Panc1 (cell line): Measurements from ENCODE around the gene WDR70. TPM values are rescaled to one million over a fixed set of nuclear protein-coding genes. Genes with fewer than 3 reads are reported as not detected.
A peak's percentile ranks its signal among the peaks of the same experiment; 100 is the strongest.

Experiments used
- ATAC-seq: fragments of 200-7000 bp; cut with Tn5 transposase; 2 replicates; pipeline ENCODE4 v1.9.1; 2020; ENCODE audit warnings: mild to moderate bottlenecking, moderate library complexity
- BruUV-seq: library from RNA; stranded (reverse); fragments of 400-500 nt; replicated peaks from 2 replicates; lab custom pipeline; 2021; lab: Mats Ljungman, UMichigan
- CTCF ChIA-PET: fragments of 300-600 bp; sonication (Branson Sonifier 250); formaldehyde crosslinking; loops from one replicate; lab custom pipeline; 2022; ENCODE audit warnings: antibody characterized with exemption; lab: Charles Lee
- POLR2A ChIA-PET: fragments of 300-600 bp; sonication (Branson Sonifier 250); formaldehyde crosslinking; loops from one replicate; lab custom pipeline; 2022; ENCODE audit warnings: antibody characterized with exemption; lab: Charles Lee
- DNase-seq: peaks from one replicate; pipeline ENCODE4 v3.0.0-alpha.2; 2010; ENCODE audit warnings: low read depth, low spot score
- H3K27ac ChIP-seq: 2 replicates; pipeline ENCODE4 v1.5.1; 2011; ENCODE audit warnings: mild to moderate bottlenecking, low read length, inconsistent platforms
- H3K27me3 ChIP-seq: fragments of 200-500 bp; sonication (Bioruptor generic); 2 replicates; pipeline ENCODE4 v1.6.0; 2014; ENCODE audit warnings: low read length, inconsistent platforms; ENCODE audit not compliant: control insufficient read depth, insufficient read depth
- H3K36me3 ChIP-seq: fragments of 200-500 bp; sonication (Bioruptor generic); 2 replicates; pipeline ENCODE4 v1.5.1; 2014; ENCODE audit warnings: inconsistent platforms, mild to moderate bottlenecking, low read length, moderate library complexity; ENCODE audit not compliant: control insufficient read depth, insufficient read depth
- H3K4me1 ChIP-seq: 2 replicates; pipeline ENCODE4 v1.5.1; 2011; ENCODE audit warnings: inconsistent platforms, mild to moderate bottlenecking, low read length, moderate library complexity; ENCODE audit not compliant: control insufficient read depth, insufficient read depth
- H3K4me3 ChIP-seq, 2 experiments: 2 replicates each; pipeline ENCODE4 v1.5.1; 2011 to 2012; ENCODE audit warnings: low read depth in 2 of 2, low read length in 2 of 2, mild to moderate bottlenecking in 2 of 2, inconsistent platforms in 1 of 2, moderate library complexity in 1 of 2
- H3K9me3 ChIP-seq: fragments of 200-500 bp; sonication (Bioruptor generic); 2 replicates; pipeline ENCODE4 v1.5.1; 2014; ENCODE audit warnings: low read depth, mild to moderate bottlenecking, inconsistent platforms, low read length, moderate library complexity; ENCODE audit not compliant: control insufficient read depth, insufficient read depth
- POLR2AphosphoS5 ChIP-seq: IDR thresholded peaks from 2 replicates; pipeline ENCODE4 v1.6.1; 2012; ENCODE audit warnings: mild to moderate bottlenecking, low read depth, low read length, moderate library complexity
- SIN3A ChIP-seq: IDR thresholded peaks from 2 replicates; pipeline ENCODE4 v1.6.1; 2012; ENCODE audit warnings: low read depth, mild to moderate bottlenecking, low read length, moderate library complexity, borderline replicate concordance; ENCODE audit not compliant: insufficient read depth
- TCF7L2 ChIP-seq: IDR thresholded peaks from 2 replicates; pipeline ENCODE4 v1.6.1; 2011; ENCODE audit warnings: mild to moderate bottlenecking, low read depth, low read length, inconsistent platforms
- in situ Hi-C: cut with HindIII; loops from 2 replicates; pipeline ENCODE4 v1.10.0; 2016; ENCODE audit warnings: low sequenced_read_pairs, low pct_unique_long_range_greater_than_20kb
- intact Hi-C: fragments of 100-400 bp; cut with micrococcal nuclease; formaldehyde crosslinking; loops from one replicate; pipeline ENCODE4 v1.10.0; 2022; ENCODE audit not compliant: unreplicated experiment
- total RNA-seq: library from RNA; stranded (reverse); gene quantifications from one replicate; pipeline ENCODE4 v1.2.1, GENCODE V29; 2021; ENCODE audit not compliant: unreplicated experiment
- TF ChIP-seq, protein P1 (sequence below): fragments of 450-650 bp; IDR thresholded peaks from 2 replicates; pipeline ENCODE4 v1.5.1; 2017; ENCODE audit warnings: mild to moderate bottlenecking
- TF ChIP-seq, protein P2 (sequence below), 2 experiments: IDR thresholded peaks; 2 replicates each; pipeline ENCODE4 v1.6.1; 2011 to 2012; ENCODE audit warnings: low read depth in 2 of 2, control low read depth in 1 of 2, low read length in 1 of 2, mild to moderate bottlenecking in 1 of 2, moderate library complexity in 1 of 2; ENCODE audit not compliant: insufficient read depth in 1 of 2

Gene WDR70
- total RNA-seq, 1 experiment from 2014 or later: 29.5 TPM

- no peaks in the 10 kb centered on the region for H3K27me3 ChIP-seq
- DNase-seq (no peak), ATAC-seq (no peak)
- H3K4me3 ChIP-seq: no peak overlapping the region
- no peaks in the 10 kb centered on the region for H3K36me3 ChIP-seq
- H3K27ac ChIP-seq: no peak overlapping the region
- peaks cover 7% of the 10 kb centered on the region; the same call in 1 of the 2 replicates for H3K4me1 ChIP-seq
- no peak for TF ChIP-seq SIN3A
- no peak for TF ChIP-seq TCF7L2
- no peak for TF ChIP-seq POLR2AphosphoS5
- TF ChIP-seq, protein P1, sequence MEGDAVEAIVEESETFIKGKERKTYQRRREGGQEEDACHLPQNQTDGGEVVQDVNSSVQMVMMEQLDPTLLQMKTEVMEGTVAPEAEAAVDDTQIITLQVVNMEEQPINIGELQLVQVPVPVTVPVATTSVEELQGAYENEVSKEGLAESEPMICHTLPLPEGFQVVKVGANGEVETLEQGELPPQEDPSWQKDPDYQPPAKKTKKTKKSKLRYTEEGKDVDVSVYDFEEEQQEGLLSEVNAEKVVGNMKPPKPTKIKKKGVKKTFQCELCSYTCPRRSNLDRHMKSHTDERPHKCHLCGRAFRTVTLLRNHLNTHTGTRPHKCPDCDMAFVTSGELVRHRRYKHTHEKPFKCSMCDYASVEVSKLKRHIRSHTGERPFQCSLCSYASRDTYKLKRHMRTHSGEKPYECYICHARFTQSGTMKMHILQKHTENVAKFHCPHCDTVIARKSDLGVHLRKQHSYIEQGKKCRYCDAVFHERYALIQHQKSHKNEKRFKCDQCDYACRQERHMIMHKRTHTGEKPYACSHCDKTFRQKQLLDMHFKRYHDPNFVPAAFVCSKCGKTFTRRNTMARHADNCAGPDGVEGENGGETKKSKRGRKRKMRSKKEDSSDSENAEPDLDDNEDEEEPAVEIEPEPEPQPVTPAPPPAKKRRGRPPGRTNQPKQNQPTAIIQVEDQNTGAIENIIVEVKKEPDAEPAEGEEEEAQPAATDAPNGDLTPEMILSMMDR: no peak
- TF ChIP-seq, protein P2, sequence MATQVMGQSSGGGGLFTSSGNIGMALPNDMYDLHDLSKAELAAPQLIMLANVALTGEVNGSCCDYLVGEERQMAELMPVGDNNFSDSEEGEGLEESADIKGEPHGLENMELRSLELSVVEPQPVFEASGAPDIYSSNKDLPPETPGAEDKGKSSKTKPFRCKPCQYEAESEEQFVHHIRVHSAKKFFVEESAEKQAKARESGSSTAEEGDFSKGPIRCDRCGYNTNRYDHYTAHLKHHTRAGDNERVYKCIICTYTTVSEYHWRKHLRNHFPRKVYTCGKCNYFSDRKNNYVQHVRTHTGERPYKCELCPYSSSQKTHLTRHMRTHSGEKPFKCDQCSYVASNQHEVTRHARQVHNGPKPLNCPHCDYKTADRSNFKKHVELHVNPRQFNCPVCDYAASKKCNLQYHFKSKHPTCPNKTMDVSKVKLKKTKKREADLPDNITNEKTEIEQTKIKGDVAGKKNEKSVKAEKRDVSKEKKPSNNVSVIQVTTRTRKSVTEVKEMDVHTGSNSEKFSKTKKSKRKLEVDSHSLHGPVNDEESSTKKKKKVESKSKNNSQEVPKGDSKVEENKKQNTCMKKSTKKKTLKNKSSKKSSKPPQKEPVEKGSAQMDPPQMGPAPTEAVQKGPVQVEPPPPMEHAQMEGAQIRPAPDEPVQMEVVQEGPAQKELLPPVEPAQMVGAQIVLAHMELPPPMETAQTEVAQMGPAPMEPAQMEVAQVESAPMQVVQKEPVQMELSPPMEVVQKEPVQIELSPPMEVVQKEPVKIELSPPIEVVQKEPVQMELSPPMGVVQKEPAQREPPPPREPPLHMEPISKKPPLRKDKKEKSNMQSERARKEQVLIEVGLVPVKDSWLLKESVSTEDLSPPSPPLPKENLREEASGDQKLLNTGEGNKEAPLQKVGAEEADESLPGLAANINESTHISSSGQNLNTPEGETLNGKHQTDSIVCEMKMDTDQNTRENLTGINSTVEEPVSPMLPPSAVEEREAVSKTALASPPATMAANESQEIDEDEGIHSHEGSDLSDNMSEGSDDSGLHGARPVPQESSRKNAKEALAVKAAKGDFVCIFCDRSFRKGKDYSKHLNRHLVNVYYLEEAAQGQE (IDR thresholded peaks at IDR 0.05; ENCODE audit: insufficient read depth in 1 of 2, low read depth in 2 of 2, low read length in 1 of 2): no peak
- H3K9me3 ChIP-seq: no peaks in the 10 kb centered on the region
- POLR2A ChIA-PET: no interaction called here
- in situ Hi-C loops: no loop called here
- no TSS peak for BruUV-seq
- CTCF ChIA-PET: no interaction called here
- intact Hi-C loops: no loop called here
These were observed 342.3 kb downstream of the WDR70 start for GRCh38 chr5:37721447-37721871.

- Histone ChIP-seq H3K27ac (no peak overlapping the region), H3K4me3 (no peak overlapping the region)
- TF ChIP-seq, protein P1: no peak
- TF ChIP-seq POLR2AphosphoS5: no peak
- no peak for TF ChIP-seq SIN3A
- TF ChIP-seq, protein P2 (IDR thresholded peaks at IDR 0.05; ENCODE audit: insufficient read depth in 1 of 2, low read depth in 2 of 2, low read length in 1 of 2): no peak
- no peak for TF ChIP-seq TCF7L2
These were observed 343.4 kb downstream of the WDR70 start for GRCh38 chr5:37722236-37723161.

More at GRCh38 chr5:37722236-37723161, 343.4 kb downstream of the WDR70 start:
- no TSS peak for BruUV-seq
- no peaks in the 10 kb centered on the region for H3K27me3 ChIP-seq
- in situ Hi-C loops (no loop called here), intact Hi-C loops (no loop called here)
- DNase-seq (peak; percentile 57), ATAC-seq (peak; percentile 75)
- no peaks in the 10 kb centered on the region for H3K9me3 ChIP-seq
- POLR2A ChIA-PET: no interaction called here
- peaks cover 2% of the 10 kb centered on the region; the same call in 1 of the 2 replicates for H3K4me1 ChIP-seq
- CTCF ChIA-PET: no interaction called here
- H3K36me3 ChIP-seq: no peaks in the 10 kb centered on the region
